H1 (cell line): ENCODE data around the gene ZNF248. TPM values are rescaled to one million over a fixed set of nuclear protein-coding genes. Genes with fewer than 3 reads are reported as not detected.

Experiments used
- CTCF ChIA-PET: fragments of 300-600 bp; sonication (Branson Sonifier 250); formaldehyde crosslinking; loops from one replicate; lab custom pipeline; 2021; ENCODE audit not compliant: partially characterized antibody; lab: Charles Lee
- POLR2A ChIA-PET: fragments of 300-600 bp; sonication (Branson Sonifier 250); formaldehyde crosslinking; loops from one replicate; lab custom pipeline; 2021; ENCODE audit warnings: inconsistent platforms; ENCODE audit not compliant: partially characterized antibody; lab: Charles Lee
- DNase-seq, 2 experiments: peaks; one replicate each; pipeline versions ENCODE4 v3.0.0 to v3.0.0-alpha.2; 2010 to 2022; ENCODE audit warnings: low spot score in 2 of 2, low read depth in 1 of 2, mixed read lengths in 1 of 2
- FAIRE-seq: peaks from 2 replicates; lab custom pipeline; 2011; peaks lifted over from hg19 to GRCh38; lab: Jason Lieb, UNC
- H2AFZ ChIP-seq: 2 replicates; pipeline ENCODE4 v1.8.1; 2012; ENCODE audit warnings: low read length, inconsistent platforms
- H2AK5ac ChIP-seq: 2 replicates; pipeline ENCODE4 v1.6.1; 2013; ENCODE audit warnings: low read depth, low read length
- H2BK120ac ChIP-seq: replicated peaks from 2 replicates; pipeline ENCODE3; 2013; ENCODE audit warnings: low read depth, low read length, inconsistent platforms
- H2BK12ac ChIP-seq: 2 replicates; pipeline ENCODE4 v1.6.1; 2013; ENCODE audit warnings: low read depth, low read length
- H2BK15ac ChIP-seq: 2 replicates; pipeline ENCODE4 v1.6.1; 2013; ENCODE audit warnings: low read length
- H2BK20ac ChIP-seq: 2 replicates; pipeline ENCODE4 v1.6.1; 2013; ENCODE audit warnings: low read length
- H2BK5ac ChIP-seq: 2 replicates; pipeline ENCODE4 v1.6.1; 2013; ENCODE audit warnings: low read depth, low read length
- H3K14ac ChIP-seq: 2 replicates; pipeline ENCODE4 v1.6.1; 2013; ENCODE audit warnings: inconsistent platforms; ENCODE audit not compliant: insufficient read length
- H3K18ac ChIP-seq: 2 replicates; pipeline ENCODE4 v1.6.1; 2013; ENCODE audit warnings: low read length; ENCODE audit errors: extremely low read depth
- H3K23ac ChIP-seq: 2 replicates; pipeline ENCODE4 v1.6.1; 2013; ENCODE audit warnings: inconsistent platforms; ENCODE audit not compliant: insufficient read length
- H3K23me2 ChIP-seq: 2 replicates; pipeline ENCODE4 v1.6.1; 2013; ENCODE audit warnings: low read depth, low read length
- H3K27ac ChIP-seq: 2 replicates; pipeline ENCODE4 v1.6.1; 2011; ENCODE audit warnings: low read depth, low read length, inconsistent platforms
- H3K27me3 ChIP-seq, 4 experiments: replicated peaks in 1 of 4; 1 replicate in 1 of 4; 2 replicates in 3 of 4; pipeline versions ENCODE4 v1.6.1 to v1.8.1; 2011 to 2013; ENCODE audit warnings: low read length in 3 of 4, mild to moderate bottlenecking in 3 of 4, inconsistent platforms in 2 of 4, mixed read lengths in 2 of 4, moderate library complexity in 1 of 4; ENCODE audit not compliant: control insufficient read depth in 3 of 4, insufficient read depth in 3 of 4; ENCODE audit errors: extremely low read depth in 1 of 4
- H3K36me3 ChIP-seq, 4 experiments: 2 replicates each; pipeline versions ENCODE4 v1.6.1 to v1.8.1; 2011 to 2013; ENCODE audit warnings: mild to moderate bottlenecking in 4 of 4, low read length in 3 of 4, moderate library complexity in 2 of 4, control low read depth in 1 of 4, inconsistent platforms in 1 of 4; ENCODE audit not compliant: insufficient read depth in 4 of 4, control insufficient read depth in 2 of 4
- H3K4ac ChIP-seq: replicated peaks from 2 replicates; pipeline ENCODE3; 2013; ENCODE audit warnings: low read length, low read depth, mixed read lengths, inconsistent platforms; ENCODE audit not compliant: insufficient read length
- H3K4me1 ChIP-seq, 4 experiments: replicated peaks in 1 of 4; 1 replicate in 1 of 4; 2 replicates in 3 of 4; pipeline versions ENCODE4 v1.6.1 to v1.8.1; 2011 to 2013; ENCODE audit warnings: low read length in 3 of 4, inconsistent platforms in 2 of 4, mixed read lengths in 1 of 4; ENCODE audit not compliant: insufficient read depth in 4 of 4, control insufficient read depth in 3 of 4
- H3K4me2 ChIP-seq, 2 experiments: 2 replicates each; pipeline versions ENCODE4 v1.6.1 to v1.8.1; 2011 to 2013; ENCODE audit warnings: low read depth in 2 of 2, low read length in 2 of 2, control low read depth in 1 of 2, inconsistent platforms in 1 of 2, mild to moderate bottlenecking in 1 of 2; ENCODE audit not compliant: insufficient read depth in 1 of 2
- H3K4me3 ChIP-seq, 4 experiments: fragments of 200-600, 300-600 bp in 1 of 4; sonication (generic), shearing (Covaris generic), sonication (Bioruptor Twin) in 1 of 4; 2 replicates each; pipeline versions ENCODE4 v1.5.1 to v1.8.1; 2011 to 2016; ENCODE audit warnings: low read length in 4 of 4, low read depth in 3 of 4, control low read depth in 2 of 4, inconsistent platforms in 2 of 4, mild to moderate bottlenecking in 2 of 4, mixed read lengths in 1 of 4, moderate library complexity in 1 of 4; ENCODE audit not compliant: insufficient read depth in 2 of 4; ENCODE audit errors: extremely low read depth in 1 of 4
- H3K56ac ChIP-seq: replicated peaks from 2 replicates; pipeline ENCODE3; 2013; ENCODE audit warnings: low read depth, mild to moderate bottlenecking, mixed read lengths, low read length, inconsistent platforms; ENCODE audit not compliant: insufficient read length
- H3K79me1 ChIP-seq: 2 replicates; pipeline ENCODE4 v1.6.1; 2013; ENCODE audit warnings: low read depth, low read length, control low read depth
- H3K79me2 ChIP-seq, 2 experiments: 2 replicates each; pipeline versions ENCODE4 v1.6.1 to v1.8.1; 2012 to 2013; ENCODE audit warnings: low read length in 2 of 2, mild to moderate bottlenecking in 2 of 2, inconsistent platforms in 1 of 2; ENCODE audit not compliant: insufficient read depth in 2 of 2, control insufficient read depth in 1 of 2
- H3K9ac ChIP-seq, 4 experiments: replicated peaks in 1 of 4; 1 replicate in 1 of 4; 2 replicates in 3 of 4; pipeline versions ENCODE4 v1.6.1 to v1.8.1; 2011 to 2013; ENCODE audit warnings: low read depth in 3 of 4, low read length in 3 of 4, control low read depth in 2 of 4, mild to moderate bottlenecking in 2 of 4, moderate library complexity in 2 of 4, inconsistent platforms in 1 of 4; ENCODE audit errors: extremely low read depth in 1 of 4
- H3K9me3 ChIP-seq, 2 experiments: 2 replicates each; pipeline versions ENCODE4 v1.6.1 to v1.8.1; 2012 to 2013; ENCODE audit warnings: mild to moderate bottlenecking in 2 of 2, moderate library complexity in 2 of 2, control low read depth in 1 of 2, inconsistent platforms in 1 of 2, low read depth in 1 of 2, low read length in 1 of 2, mixed read lengths in 1 of 2; ENCODE audit not compliant: insufficient read depth in 2 of 2
- H4K20me1 ChIP-seq, 2 experiments: replicated peaks in 1 of 2; 2 replicates each; pipeline versions ENCODE3 to v1.8.1; 2011 to 2013; ENCODE audit warnings: inconsistent platforms in 2 of 2, low read length in 2 of 2, mild to moderate bottlenecking in 1 of 2; ENCODE audit not compliant: insufficient read depth in 2 of 2, control insufficient read depth in 1 of 2
- H4K5ac ChIP-seq: 2 replicates; pipeline ENCODE4 v1.6.1; 2013; ENCODE audit warnings: low read length, low read depth, mixed read lengths, inconsistent platforms; ENCODE audit not compliant: insufficient read length
- H4K8ac ChIP-seq: 2 replicates; pipeline ENCODE4 v1.8.0; 2013; ENCODE audit warnings: mild to moderate bottlenecking, moderate library complexity, low read length, inconsistent platforms; ENCODE audit not compliant: insufficient read depth; ENCODE audit errors: extremely low read depth
- H4K91ac ChIP-seq: replicated peaks from 2 replicates; pipeline ENCODE3; 2013; ENCODE audit warnings: low read length, mixed read lengths, inconsistent platforms; ENCODE audit not compliant: insufficient read length
- ATF3 ChIP-seq: IDR thresholded peaks from 2 replicates; pipeline ENCODE4 v1.6.1; 2011; ENCODE audit warnings: low read depth, mild to moderate bottlenecking, low read length; ENCODE audit not compliant: insufficient read depth
- BACH1 ChIP-seq: IDR thresholded peaks from 2 replicates; pipeline ENCODE4 v1.6.1; 2012; ENCODE audit warnings: low read length, improper control_type of control experiment
- EZH2 ChIP-seq: fragments of 200-600 bp; sonication (generic); IDR thresholded peaks from 2 replicates; pipeline ENCODE4 v1.7.1; 2012; ENCODE audit warnings: low read depth, mild to moderate bottlenecking, moderate library complexity, low read length, inconsistent platforms; ENCODE audit not compliant: severe bottlenecking
- FOSL1 ChIP-seq: IDR thresholded peaks from 2 replicates; pipeline ENCODE4 v1.6.1; 2011; ENCODE audit warnings: mild to moderate bottlenecking, low read depth, low read length, moderate library complexity; ENCODE audit not compliant: insufficient read depth
- GTF2F1 ChIP-seq: IDR thresholded peaks from 2 replicates; pipeline ENCODE4 v1.6.1; 2012; ENCODE audit warnings: low read depth, low read length, improper control_type of control experiment, borderline replicate concordance
- HDAC6 ChIP-seq: IDR thresholded peaks from one replicate; pipeline ENCODE4 v1.7.1; 2012; ENCODE audit warnings: low read depth, mild to moderate bottlenecking, inconsistent platforms, low read length, moderate library complexity
- JUND ChIP-seq: IDR thresholded peaks from 2 replicates; pipeline ENCODE4 v1.6.1; 2011; ENCODE audit warnings: mild to moderate bottlenecking, improper control_type of control experiment, low read length
- RBBP5 ChIP-seq: IDR thresholded peaks from 2 replicates; pipeline ENCODE4 v1.7.1; 2012; ENCODE audit warnings: low read depth, mild to moderate bottlenecking, inconsistent platforms, low read length, moderate library complexity, borderline replicate concordance
- RFX5 ChIP-seq: IDR thresholded peaks from 2 replicates; pipeline ENCODE4 v1.6.1; 2011; ENCODE audit warnings: low read depth, low read length, improper control_type of control experiment, borderline replicate concordance
- RNF2 ChIP-seq: fragments of 200-900, 300-1000 bp; sonication (generic); IDR thresholded peaks from 2 replicates; pipeline ENCODE4 v1.7.1; 2016; ENCODE audit warnings: borderline replicate concordance, low read depth, mild to moderate bottlenecking, antibody characterized with exemption, low read length; ENCODE audit not compliant: poor library complexity, severe bottlenecking; ENCODE audit errors: missing control alignments
- polyA plus RNA-seq, 7 experiments: library from polyadenylated mRNA; depleted of rRNA in 3 of 7; stranded (reverse) in 5 of 7; unstranded in 2 of 7; fragments of >200 nt in 5 of 7; fragments of 200-250 nt in 2 of 7; gene quantifications; 1 replicate in 5 of 7; 2 replicates in 1 of 7; 4 replicates in 1 of 7; pipeline versions ENCODE4 v1.2.1 to v1.2.3, GENCODE V29; 2011 to 2013; ENCODE audit warnings: missing spikeins in 2 of 7, mixed read lengths in 2 of 7
- total RNA-seq: library from RNA; stranded (reverse); fragmentation: NEBNext Ultra II Directional; extraction: Animal tissue kit (Norgen Biotek cat#: 25700); gene quantifications from 2 replicates; pipeline ENCODE4 v1.2.1, GENCODE V29; 2021

The ZNF248 gene
- total and polyA plus RNA-seq, 2 of the 8 experiments (the other 6 are each of a cell fraction or from before 2014, with no cell fraction given), result 9.1 TPM; not detected in 1

DNA sequence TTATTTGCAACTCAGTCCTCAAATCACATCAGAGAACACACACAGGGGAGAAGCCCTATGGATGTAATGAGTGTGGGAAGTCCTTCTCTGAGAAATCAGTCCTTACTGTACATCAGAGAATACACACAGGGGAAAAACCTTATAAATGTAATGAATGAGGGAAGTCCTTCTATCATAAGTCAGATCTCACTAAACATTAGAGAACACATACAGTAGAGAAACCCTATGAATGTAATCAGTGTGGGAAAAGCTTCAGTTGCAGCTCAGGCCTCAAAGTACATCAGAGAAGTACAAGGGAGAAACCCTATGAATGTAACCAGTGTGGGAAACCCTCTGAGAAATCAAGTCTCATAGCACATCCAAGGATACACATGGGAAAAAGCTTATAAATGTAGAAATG lies 39.0 kb upstream of the ZNF248 start:
- Histone ChIP-seq H3K4ac (no peak overlapping the region), H2BK120ac (no peak overlapping the region), H3K36me3 (no peaks in the 10 kb centered on the region), H3K18ac (no peak overlapping the region), H3K4me2 (no peak overlapping the region), H3K23ac (no peak overlapping the region), H4K8ac (no peak overlapping the region), H2AFZ (no peak overlapping the region), H3K27me3 (no peaks in the 10 kb centered on the region), H2AK5ac (no peak overlapping the region), H3K4me3 (no peak overlapping the region; a peak in 1 of 8 replicates), H3K79me2 (no peaks in the 10 kb centered on the region), H3K9me3 (peaks cover 40 to 46% of the 10 kb centered on the region in 2 experiments), H2BK15ac (no peak overlapping the region), H4K91ac (no peak overlapping the region), H3K56ac (no peak overlapping the region), H3K27ac (no peak overlapping the region), H4K5ac (no peak overlapping the region), H2BK5ac (no peak overlapping the region), H3K14ac (no peak overlapping the region), H2BK20ac (no peak overlapping the region), H2BK12ac (no peak overlapping the region), H3K79me1 (no peaks in the 10 kb centered on the region), H3K23me2 (no peaks in the 10 kb centered on the region), H3K4me1 (no peaks in the 10 kb centered on the region), H3K9ac (no peak overlapping the region), H4K20me1 (no peaks in the 10 kb centered on the region)
- no peak for FAIRE-seq
- CTCF ChIA-PET, result no interaction called here
- POLR2A ChIA-PET, result no interaction called here
- no peak for DNase-seq
- no peak for TF ChIP-seq HDAC6
- no peak for TF ChIP-seq GTF2F1
- TF ChIP-seq ATF3, result no peak
- TF ChIP-seq RBBP5, result no peak
- TF ChIP-seq EZH2, result no peak
- no peak for TF ChIP-seq FOSL1
- TF ChIP-seq RFX5, result no peak
- TF ChIP-seq JUND, result no peak
- TF ChIP-seq RNF2, result no peak
- no peak for TF ChIP-seq BACH1
